NCI-H82 treated with DMSO at 0.1 percent for 48 hours (cell line): ENCODE results near the gene MRPL12.

Source experiments
- DNase-seq: peaks from one replicate; lab custom pipeline; 2025; ENCODE audit not compliant: unreplicated experiment; lab: John Stamatoyannopoulos, UW

MRPL12 gene

DNA sequence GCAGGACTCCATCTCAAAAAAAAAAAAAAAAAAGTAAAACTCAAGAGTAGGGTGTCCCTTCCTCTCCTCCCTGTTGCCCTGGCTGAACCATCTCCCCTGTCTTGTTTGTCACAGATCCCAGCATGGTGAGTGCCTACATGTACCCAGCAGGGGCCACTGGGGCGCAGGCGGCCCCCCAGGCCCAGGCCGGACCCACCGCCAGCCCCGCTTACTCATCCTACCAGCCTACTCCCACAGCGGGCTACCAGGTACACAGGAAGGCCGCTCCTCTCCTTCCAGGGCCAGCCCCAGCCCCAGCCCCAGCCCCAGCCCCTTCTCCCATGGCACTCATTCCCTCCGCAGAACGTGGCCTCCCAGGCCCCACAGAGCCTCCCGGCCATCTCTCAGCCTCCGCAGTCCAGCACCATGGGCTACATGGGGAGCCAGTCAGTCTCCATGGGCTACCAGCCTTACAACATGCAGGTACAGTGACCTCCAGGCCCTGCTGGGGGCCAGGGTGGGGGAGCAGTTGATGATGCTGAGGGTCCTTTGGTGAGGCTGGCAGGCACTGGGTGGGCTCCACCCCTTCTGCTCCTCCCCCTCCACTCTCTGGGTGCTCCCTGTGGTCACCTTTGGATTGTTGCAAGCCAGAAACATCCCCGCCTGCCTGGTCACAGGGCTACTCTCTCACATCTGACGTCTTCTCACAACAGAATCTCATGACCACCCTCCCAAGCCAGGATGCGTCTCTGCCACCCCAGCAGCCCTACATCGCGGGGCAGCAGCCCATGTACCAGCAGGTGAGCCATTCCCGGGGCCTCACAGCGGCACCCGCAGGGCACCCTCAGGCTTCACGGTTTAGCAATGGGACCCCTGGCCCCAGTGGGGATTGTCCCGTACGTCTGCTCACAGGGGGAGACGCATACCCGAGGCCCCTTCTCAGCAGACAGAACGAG is 2.5 kb upstream of the MRPL12 start:
- no peak for DNase-seq

DNA sequence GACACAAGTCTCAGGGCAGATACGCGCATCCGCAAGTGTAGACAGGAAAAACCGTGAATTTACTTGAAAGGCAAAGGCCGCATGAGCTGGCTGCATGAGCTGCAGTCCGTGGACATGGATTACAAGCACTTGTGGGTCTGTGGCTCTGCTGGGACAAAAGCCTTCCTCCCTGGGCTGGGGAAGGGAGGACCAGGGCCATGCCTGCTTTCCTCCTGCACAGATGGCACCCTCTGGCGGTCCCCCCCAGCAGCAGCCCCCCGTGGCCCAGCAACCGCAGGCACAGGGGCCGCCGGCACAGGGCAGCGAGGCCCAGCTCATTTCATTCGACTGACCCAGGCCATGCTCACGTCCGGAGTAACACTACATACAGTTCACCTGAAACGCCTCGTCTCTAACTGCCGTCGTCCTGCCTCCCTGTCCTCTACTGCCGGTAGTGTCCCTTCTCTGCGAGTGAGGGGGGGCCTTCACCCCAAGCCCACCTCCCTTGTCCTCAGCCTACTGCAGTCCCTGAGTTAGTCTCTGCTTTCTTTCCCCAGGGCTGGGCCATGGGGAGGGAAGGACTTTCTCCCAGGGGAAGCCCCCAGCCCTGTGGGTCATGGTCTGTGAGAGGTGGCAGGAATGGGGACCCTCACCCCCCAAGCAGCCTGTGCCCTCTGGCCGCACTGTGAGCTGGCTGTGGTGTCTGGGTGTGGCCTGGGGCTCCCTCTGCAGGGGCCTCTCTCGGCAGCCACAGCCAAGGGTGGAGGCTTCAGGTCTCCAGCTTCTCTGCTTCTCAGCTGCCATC is 1.7 kb upstream of the MRPL12 start:
- DNase-seq: no peak

DNA sequence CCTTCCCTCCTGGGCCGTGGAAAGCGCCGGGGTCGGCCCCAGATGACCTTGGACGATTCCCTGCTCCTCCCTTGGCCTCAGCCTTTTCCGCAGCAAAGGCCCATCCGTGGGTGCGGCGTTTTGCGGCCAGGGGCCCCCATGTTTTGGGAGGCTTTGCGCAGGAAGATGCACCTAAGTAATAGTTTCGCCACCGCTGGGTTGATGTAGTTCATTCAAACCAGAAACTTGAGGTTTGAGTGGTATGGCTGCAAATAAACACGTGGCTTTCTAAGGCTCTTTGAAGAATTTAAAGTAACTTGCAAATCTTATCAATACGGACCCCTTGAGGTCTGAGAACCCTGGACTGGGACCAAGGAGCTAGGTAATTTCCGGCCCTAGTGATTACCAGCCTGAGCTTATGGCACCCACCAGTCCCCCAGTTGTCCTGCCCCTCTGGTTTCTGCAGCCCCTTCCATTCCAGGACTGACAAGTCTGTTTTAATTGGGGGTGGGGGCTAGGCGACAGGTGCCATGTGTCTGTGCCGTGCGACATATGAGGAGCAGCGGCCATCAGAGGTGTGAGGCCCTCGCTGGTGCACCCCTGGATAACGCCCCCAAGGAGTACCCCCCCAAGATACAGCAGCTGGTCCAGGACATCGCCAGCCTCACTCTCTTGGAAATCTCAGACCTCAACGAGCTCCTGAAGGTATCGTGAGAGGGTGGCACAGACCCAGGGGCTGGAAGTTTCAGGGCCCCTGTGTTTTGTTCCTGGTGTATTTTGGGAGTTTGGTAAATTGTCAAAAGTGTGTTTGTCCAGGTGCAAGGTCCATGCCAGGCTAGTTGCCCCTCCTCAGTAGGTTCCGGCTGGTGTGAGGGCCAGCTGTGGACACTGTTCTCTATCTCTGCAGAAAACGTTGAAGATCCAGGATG is 834 bp downstream of the MRPL12 start:
- DNase-seq: no peak

DNA sequence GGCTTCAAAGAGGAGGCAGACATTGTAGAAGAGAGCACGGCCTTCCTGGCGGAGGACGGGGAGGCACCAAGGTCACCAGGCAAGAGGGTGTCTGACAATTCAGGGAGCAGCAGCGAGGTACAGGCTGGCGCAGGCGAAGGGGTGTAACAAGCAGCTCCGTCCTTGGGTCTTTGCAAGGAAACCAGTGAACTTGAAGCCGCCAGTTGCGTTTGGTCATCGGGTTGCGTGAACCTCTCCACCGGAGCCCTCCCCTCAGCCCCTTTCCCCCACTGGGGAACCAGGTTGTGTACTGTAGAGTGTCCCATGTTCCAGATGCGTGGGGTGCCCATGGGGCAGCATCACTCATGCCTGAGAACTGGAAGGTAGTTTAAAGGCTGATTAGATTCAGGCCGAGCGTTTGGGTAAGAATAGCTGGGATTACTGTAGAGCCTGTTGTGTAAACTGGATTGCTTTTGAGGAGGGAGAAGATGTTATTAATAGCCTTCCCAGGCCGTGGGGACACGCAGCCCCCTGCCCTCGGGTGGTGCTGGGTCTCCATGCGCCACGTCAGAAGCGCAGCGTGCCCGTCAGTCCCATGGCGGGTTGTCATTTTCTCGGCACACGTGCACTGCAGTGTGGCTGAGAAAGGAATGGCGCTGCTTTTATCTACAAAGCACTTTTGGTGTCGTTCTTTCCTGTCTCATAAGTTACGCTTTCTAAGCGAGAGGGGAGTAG is 2.5 kb downstream of the MRPL12 start:
- no peak for DNase-seq

DNA sequence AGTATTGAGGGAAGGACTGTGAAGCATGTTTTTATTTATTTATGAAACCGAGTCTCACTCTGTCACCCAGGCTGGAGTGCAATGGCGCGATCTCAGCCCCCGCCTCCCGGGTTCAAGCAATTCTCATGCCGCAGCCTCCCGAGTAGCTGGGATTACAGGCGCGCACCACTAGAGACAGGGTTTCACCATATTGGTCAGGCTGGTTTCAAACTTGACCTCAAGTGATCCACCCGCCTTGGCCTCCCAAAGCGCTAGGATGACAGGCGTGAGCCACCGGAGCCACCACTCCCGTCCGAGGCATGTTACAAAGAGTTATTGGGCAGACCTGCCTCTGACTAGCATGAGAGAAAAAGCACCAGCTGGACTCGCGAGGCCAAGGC is 3.1 kb downstream of the MRPL12 start:
- no peak for DNase-seq

DNA sequence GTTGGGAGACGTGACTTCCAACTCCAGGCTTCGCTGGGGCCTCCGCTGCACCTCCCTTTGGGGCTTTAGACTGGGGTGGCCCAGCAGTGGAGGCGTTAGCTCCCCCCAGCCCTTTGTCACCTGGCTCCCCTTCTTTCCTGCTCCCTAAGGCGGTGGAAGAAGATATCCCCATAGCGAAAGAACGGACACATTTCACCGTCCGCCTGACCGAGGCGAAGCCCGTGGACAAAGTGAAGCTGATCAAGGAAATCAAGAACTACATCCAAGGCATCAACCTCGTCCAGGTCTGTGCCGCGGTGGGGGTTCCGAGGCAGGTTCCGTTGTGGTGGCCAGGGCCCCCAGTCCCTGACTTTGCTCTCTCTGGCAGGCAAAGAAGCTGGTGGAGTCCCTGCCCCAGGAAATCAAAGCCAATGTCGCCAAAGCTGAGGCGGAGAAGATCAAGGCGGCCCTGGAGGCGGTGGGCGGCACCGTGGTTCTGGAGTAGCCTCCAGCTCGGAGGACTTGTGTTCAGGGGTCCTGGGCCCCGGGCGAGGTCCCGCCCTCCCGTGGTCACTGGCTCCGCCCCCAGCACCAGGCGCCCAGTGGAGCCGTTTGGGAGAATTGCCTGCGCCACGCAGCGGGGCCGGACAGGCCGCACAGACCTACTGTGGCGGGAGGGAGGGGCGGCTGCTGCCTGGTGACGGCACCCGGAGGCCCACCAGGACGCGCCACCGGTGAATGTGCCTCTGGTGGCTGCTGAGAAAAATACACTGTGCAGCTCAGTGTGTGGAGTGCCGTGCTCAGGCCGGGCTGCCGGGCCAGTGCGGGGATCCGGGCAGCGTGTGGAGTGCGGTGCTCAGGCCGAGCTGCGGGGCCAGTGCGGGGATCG is 3.8 kb downstream of the MRPL12 start:
- no peak for DNase-seq

DNA sequence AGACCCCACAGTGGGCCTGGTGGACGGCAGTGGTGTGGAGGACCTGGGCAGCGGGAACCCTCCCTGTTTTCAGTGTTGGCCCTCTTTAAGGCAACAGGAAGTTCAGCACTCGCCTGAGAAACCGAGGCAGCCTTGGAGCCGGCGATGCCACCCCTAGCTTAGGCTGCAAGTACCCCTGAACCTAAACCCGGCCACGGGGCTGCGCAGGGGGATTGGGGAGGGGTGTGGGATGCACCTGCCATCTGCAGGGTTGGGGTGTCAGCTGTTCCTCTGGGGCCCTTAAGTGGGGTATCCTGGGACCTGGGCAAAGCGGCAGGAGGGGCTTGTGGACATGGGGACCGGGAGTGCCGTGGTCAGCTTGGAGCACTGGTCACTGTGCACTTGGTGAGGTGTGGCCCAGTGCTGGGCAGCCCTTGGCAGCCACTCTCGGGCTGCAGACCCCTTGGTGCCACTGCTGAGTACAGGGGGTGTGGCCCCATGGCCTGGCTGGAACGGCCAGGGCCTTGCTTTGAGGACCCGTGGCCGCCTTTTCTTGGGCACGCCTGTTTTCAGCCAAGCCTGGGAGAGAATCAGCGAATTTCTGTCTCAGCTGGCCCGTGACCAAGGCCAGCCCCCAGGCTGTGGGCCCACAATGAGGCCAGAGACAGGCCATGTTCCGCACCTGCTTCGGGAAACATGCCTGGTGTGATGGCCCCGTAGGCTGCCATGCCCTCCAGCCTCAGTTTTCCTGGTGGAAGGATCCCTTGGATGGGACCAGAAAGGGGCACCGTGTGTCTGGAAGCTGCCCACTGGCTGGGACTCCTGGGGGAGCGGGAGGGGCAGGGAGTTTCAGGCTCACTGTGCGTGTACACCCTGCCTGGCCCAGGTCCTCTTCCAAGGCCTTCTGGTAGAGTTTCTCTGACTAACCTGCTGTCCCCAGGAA is 4.8 kb downstream of the MRPL12 start:
- no peak for DNase-seq

DNA sequence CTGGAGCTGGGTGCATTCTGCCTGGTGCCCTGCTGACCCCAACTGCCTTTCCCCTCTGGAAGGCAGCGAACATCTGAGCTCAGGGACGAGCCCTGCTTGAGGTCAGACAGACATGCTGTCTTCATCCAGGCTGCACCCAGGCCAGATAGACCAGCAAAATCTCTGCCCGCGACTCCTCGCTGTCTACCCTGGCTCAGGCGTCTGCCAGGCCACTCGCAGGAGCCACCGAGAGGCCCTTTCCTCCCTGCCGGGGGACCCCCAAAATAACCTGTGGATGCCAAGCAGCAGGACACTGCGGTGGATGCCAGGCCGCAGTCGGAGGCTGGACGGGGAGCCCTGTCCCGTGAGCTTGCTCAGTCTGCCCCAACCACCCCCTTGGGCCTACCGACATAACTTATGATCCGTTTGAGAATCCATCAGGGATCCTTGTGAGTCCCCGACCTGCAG is 5.6 kb downstream of the MRPL12 start:
- DNase-seq: no peak

DNA sequence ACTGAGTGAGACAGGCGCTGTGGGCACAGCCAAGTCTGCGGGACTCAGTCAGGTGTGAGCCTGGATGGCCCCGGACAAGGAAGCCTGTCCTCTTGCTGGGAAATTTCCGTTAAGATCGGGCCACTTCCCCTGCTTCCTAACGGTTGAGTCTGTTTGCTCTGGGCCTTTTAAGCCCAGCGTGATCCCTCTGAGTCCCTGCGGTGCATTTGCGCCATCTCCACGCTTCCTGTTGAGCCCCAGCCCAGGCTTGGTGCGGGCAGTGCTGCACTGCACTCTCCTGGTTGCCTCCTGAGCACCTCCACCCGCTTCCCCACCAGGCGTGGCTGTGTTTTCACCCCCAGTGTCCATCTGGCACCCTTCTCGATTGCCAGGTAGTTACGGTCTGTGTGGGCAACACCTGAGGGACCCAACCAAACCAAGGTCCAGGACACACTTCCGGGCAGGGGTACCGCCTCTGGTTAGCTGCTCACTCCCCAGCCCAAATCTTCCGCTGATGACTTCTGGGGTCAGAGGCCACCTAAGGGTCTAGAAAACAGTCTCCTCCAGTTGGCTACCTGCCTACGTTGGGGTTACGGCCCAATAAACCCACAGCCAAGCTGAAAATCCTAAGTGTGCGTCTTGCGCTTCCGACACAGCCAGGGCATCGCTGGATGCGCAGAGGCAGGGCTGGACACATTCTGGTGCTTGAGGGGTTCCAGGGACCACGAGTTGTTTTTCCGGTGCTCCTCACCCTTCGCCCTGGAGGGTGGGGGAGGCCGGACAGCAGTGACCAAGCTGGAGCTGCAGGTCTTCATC is 7.5 kb downstream of the MRPL12 start:
- DNase-seq: no peak

DNA sequence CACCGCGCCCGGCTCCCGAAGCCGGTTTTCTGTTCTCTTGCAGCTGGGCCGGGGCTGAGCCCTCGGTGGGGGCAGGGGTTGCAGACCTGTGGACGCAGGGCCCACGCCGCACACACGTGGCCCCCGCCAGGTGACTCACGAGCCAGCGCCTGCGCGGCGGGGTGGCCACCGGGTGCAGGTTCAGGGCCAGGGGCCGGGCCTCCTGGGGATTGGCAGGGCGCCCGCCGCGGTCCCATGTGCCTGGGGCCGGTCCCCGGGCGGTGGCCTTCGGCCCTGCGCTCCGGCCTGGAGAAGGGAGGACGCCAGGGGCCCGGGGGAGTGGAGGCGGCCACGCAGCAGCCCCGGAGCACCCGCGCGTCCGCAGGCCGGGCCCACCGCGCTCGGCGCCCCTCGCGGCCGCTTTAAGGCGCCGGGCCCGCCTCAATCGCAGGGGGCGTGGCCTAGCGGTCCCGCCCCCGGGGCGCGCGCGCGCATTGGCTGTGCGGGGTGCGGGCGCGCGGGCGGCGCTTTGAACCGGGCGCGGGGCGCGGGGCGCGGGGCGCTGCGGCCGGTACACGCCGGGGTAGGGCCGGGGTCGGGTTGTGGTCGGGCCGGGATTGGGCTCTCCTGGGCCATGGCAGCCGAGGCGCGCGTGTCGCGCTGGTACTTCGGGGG is 8.8 kb downstream of the MRPL12 start, which contains the start of gene SLC25A10:
SLC25A10 (plus strand) TSS at position 471 of the 654 bp plus-strand sequence; CDS start at position 614, 143 bp downstream.
- DNase-seq: peak; percentile 61

DNA sequence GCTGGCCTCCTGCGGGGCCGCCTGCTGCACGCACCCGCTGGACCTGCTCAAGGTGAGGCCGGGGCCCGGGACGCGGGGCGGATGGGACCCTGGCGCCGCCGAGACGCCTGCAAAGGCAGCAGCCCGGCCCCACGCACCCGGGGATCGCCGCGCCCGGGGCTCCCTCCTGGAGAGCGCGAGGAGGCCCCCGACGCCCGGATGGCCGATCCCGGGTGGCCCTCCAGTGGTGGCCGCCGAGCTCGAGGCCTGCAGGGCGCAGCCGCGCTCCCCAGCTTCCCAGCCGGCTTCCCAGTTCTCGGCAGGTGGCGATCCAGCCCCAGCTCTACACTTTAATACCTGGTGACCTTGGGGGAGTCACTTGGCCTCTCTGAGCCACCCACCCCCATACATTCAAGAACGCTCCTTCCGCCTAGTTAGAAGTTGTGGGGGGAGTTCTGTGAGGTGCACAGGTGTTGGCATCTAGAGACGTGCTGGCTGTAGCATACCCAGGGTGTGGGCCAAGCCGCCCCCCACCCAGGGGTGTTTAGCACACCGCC is 9.4 kb downstream of the MRPL12 start:
- no peak for DNase-seq

DNA sequence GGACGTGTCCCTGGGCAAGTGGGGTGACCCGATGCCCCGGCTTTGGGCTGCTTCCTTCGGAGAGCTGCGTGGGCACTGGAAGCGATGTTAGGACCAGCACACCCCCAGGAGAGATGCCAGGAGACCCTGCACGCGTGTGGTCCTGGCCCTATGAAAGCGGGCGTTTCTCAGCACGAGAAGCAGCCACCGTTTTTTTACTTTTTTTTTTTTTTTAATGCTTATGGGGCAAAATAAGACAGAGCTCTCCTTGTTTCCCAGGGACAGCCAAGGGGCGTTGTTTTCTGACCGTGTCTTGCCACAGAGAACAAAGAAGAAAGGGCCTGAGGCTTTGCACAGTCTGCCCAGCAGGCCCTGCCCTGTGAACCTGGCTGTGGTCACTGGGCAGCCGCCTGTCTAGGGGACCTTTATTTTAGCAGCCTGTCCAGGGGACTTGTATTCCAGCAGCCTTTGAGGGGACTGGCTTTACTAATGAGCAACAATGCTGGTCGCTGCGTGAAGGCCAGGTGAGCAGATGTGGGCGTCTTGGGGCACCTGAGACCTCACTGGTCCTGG is 9.9 kb downstream of the MRPL12 start:
- DNase-seq: no peak

DNA sequence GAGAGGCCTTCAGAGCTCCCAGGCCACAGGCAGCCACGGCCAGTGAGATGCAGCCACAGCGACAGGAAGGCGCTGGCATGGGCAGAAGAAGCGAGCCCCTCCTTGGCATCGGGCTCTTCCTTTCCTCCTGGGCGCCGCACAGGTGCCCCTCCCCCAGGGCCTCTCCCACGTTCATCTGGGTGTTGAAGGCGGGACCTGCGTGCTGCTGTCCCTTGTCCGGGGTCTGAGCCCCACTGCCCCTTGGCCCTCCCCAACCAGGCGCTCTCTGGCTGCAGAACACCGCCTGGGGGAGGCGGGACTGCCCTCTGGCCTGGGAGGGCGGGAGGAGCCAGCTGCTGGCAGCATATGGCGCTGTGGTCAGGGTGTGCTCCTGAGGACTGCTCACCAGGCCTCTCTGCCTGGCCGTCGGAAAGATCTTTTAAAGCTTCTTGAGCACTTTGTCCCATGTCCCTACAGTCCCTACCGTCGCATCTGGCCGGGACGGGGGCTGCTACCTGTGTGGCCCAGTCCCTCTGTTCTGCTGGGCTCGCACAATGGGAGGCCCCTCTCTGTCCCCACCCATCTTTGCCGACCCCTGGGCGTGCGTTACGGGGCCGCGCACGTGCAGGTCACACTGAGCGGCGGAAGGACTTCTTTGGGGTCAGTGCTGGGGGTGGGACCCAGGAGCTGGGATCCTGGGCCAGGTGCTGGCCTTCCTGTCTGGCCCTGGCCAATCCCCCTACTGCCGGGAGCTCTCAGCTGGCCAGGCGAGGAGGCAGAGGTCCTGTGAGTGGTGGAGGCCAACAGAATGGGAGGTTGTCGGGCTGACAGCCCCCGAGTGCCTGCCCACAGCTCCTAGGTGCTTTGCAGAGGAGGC is 10.6 kb downstream of the MRPL12 start:
- DNase-seq: no peak

DNA sequence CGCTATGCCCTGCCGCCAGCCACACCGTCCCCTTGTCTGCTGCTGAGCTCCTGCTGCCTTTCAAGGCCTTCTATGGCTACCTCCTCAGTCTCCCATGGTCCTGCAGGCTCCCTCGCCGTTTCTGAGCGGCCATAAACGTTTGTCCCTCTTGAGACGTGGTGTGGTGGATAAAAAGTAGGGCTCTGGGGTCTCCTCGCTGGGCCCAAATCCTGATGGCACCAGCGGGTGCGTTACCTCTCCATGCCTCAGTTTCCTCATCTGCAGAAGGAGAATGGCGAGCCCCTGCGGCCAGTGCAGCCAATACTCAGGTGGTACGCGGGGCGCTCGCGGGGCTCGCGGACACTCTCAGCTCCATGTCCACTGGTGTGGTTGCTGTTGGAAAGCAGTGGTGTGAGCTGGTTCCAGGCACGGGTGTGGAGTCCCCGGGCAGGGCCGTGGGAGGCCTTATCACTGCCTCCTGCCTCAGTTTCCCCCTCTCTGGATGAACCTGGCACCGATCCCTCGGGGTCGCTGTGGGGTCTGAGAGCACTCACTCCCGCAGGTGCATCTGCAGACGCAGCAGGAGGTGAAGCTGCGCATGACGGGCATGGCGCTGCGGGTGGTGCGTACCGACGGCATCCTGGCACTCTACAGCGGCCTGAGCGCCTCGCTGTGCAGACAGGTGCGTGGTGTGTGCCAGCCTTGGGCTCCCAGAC is 11.4 kb downstream of the MRPL12 start:
- no peak for DNase-seq
